Upper lobe of left lung (tissue), 6 donors: ENCODE results near the gene IL33. TPM values are rescaled to one million over a fixed set of nuclear protein-coding genes. Genes with fewer than 3 reads are reported as not detected.

Source experiments
- ATAC-seq, 2 donors: fragments of 200-7000 bp; cut with Tn5 transposase; one replicate each; pipeline ENCODE4 v1.9.1; 2022; ENCODE audit warnings: mild to moderate bottlenecking in 2 of 2, moderate library complexity in 2 of 2; ENCODE audit not compliant: low FRiP score in 2 of 2
- DNase-seq, 2 donors: peaks; one replicate each; pipeline ENCODE4 v3.0.0-alpha.2; 2019 to 2020
- H3K27ac ChIP-seq, 4 donors: fragments of 200-600 bp; sonication (generic); one replicate each; pipeline ENCODE4 v1.5.1; 2016 to 2019
- H3K27me3 ChIP-seq, 4 donors: fragments of 200-600 bp; sonication (generic); one replicate each; pipeline ENCODE4 v1.5.1; 2017 to 2019
- H3K36me3 ChIP-seq, 4 donors: fragments of 200-600 bp; sonication (generic); one replicate each; pipeline ENCODE4 v1.5.1; 2016 to 2019
- H3K4me1 ChIP-seq, 4 donors: fragments of 200-600 bp; sonication (generic); one replicate each; pipeline ENCODE4 v1.5.1; 2018 to 2019
- H3K4me3 ChIP-seq, 4 donors: fragments of 200-600 bp; sonication (generic); one replicate each; pipeline ENCODE4 v1.5.1; 2017 to 2019; ENCODE audit warnings: mild to moderate bottlenecking in 2 of 4, moderate library complexity in 1 of 4
- H3K9me3 ChIP-seq, 4 donors: fragments of 200-600 bp; sonication (generic); one replicate each; pipeline ENCODE4 v1.5.1; 2018 to 2019
- EP300 ChIP-seq, 4 donors: sonication (generic); formaldehyde crosslinking; IDR thresholded peaks; one replicate each; pipeline ENCODE4 v1.5.1; 2017; ENCODE audit warnings: antibody characterized with exemption in 4 of 4, control low read depth in 2 of 4
- POLR2A ChIP-seq, 4 donors: fragments of 450-650 bp; IDR thresholded peaks; one replicate each; pipeline ENCODE4 v1.5.1; 2016 to 2017; ENCODE audit warnings: antibody characterized with exemption in 4 of 4, mild to moderate bottlenecking in 2 of 4
- POLR2AphosphoS5 ChIP-seq, 2 donors: sonication (generic); formaldehyde crosslinking; IDR thresholded peaks; one replicate each; pipeline ENCODE4 v1.5.1; 2017; ENCODE audit warnings: antibody characterized with exemption in 2 of 2
- WGBS, 2 donors: methylation state at CpG; one replicate each; pipeline ENCODE4 v1.1.5; 2017 to 2018; 5-methylcytosine and 5-hydroxymethylcytosine counted together
- total RNA-seq, 6 donors: library from RNA; depleted of rRNA in 4 of 6; stranded (reverse); fragments of >200 nt in 4 of 6; gene quantifications; one replicate each; pipeline versions ENCODE4 v1.1.0 to v1.2.1, GENCODE V29; 2016 to 2021
- TF ChIP-seq, protein P1 (sequence below), 6 experiments: fragments of 450-650 bp in 4 of 6; fragments of 200-600 bp in 2 of 6; sonication (generic) in 2 of 6; IDR thresholded peaks; one replicate each; pipeline ENCODE4 v1.5.1; 2016 to 2019; ENCODE audit warnings: antibody characterized with exemption in 6 of 6
- donor health status: DM: no; HTN: no; CAD: no; lungs with moderate emphysema.
- donor health status: DM: no; HTN: yes; CAD: no; lungs with severe emphysema.

The IL33 gene
- total RNA-seq, 6 donors from 2014 or later, result 4.2 to 60.6 (median 19.3) TPM

DNA sequence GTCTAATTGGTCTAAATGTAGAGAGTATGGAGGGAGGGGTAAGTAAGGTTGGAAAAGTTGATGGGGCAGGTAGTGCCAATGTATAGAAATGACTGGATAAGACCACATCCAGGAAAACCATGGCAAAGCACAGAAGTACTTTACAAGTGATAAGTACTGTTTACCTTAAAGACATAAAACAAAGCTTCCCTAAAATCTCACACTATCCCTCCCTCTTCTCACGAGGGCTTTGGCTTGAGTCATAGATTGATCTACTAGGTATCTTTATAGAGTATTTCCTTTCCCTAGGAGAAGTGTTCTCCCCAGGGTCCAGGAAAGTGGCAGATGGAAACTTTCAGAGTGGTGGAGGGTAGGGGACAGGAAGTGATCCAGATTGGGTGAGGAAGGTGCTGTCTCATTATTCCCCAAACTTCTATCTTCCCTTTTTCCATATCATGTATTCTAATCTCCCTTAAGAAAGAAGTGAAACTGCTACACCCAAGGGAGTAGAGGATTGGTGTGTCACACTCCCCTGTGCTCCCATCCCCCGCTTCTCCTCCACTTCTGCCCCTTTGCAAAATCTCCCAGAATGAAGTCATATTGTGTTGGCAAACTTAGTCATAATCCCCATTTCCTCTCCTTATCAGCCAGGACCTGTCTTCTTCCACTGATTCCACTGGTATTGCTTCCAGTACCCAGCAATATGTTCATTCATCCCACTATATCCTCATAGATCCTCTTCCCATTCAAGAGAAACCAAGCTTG lies 14.6 kb downstream of the IL33 start:
- peak overlapping the region in 1 of 4 donors; percentile 4 for H3K27ac ChIP-seq

GRCh38 chr9:6232336-6232945 lies 16.8 kb downstream of the IL33 start:
- DNase-seq (no peak), ATAC-seq (no peak)

More for the DNA sequence above, 14.6 kb downstream of the IL33 start:
- no peaks in the 10 kb centered on the region for H3K9me3 ChIP-seq
- no peaks in the 10 kb centered on the region for H3K27me3 ChIP-seq
- WGBS, 2 donors, result 57 to 58% methylated on average over 2 of the region's 2 CpGs
- ATAC-seq (peak in 1 of 2 donors; percentile 36), DNase-seq (no peak)
- no peaks in the 10 kb centered on the region for H3K36me3 ChIP-seq
- H3K4me3 ChIP-seq, result no peak overlapping the region
- no peak for TF ChIP-seq POLR2A (IDR thresholded peaks at IDR 0.05)
- TF ChIP-seq POLR2AphosphoS5 (IDR thresholded peaks at IDR 0.05), result no peak
- no peak for TF ChIP-seq EP300 (IDR thresholded peaks at IDR 0.05)
- TF ChIP-seq, protein P1, sequence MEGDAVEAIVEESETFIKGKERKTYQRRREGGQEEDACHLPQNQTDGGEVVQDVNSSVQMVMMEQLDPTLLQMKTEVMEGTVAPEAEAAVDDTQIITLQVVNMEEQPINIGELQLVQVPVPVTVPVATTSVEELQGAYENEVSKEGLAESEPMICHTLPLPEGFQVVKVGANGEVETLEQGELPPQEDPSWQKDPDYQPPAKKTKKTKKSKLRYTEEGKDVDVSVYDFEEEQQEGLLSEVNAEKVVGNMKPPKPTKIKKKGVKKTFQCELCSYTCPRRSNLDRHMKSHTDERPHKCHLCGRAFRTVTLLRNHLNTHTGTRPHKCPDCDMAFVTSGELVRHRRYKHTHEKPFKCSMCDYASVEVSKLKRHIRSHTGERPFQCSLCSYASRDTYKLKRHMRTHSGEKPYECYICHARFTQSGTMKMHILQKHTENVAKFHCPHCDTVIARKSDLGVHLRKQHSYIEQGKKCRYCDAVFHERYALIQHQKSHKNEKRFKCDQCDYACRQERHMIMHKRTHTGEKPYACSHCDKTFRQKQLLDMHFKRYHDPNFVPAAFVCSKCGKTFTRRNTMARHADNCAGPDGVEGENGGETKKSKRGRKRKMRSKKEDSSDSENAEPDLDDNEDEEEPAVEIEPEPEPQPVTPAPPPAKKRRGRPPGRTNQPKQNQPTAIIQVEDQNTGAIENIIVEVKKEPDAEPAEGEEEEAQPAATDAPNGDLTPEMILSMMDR (IDR thresholded peaks at IDR 0.05), result no peak
- H3K4me1 ChIP-seq, result peaks cover 13 to 35% (median 20%) of the 10 kb centered on the region in 4 donors

DNA sequence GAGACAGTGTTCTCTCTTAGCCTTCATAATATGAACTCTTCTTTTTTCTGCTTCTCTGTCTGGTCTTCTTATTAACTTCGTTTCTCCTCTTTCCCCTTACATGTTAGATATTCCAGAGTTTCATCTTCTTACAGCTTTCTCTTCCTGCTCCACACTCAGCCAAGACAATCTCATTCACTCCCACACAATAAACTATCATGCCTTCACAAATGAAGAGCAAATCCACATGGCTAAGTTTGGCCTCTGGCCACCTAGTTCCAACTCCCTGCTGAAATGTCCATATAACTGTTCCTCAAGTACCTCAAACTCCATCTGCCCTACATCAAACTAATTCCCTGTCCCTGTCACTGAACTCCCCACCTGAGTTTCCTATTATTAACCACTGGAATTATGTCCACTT lies 18.4 kb downstream of the IL33 start:
- H3K36me3 ChIP-seq, result no peaks in the 10 kb centered on the region
- no peak overlapping the region for H3K27ac ChIP-seq

More at GRCh38 chr9:6232336-6232945, 16.8 kb downstream of the IL33 start:
- Histone ChIP-seq H3K27me3 (no peaks in the 10 kb centered on the region), H3K27ac (peak overlapping the region in 1 of 4 donors; percentile 5), H3K4me3 (no peak overlapping the region), H3K36me3 (no peaks in the 10 kb centered on the region), H3K9me3 (no peaks in the 10 kb centered on the region), H3K4me1 (peaks cover 11 to 20% (median 14%) of the 10 kb centered on the region in 4 donors)
- TF ChIP-seq POLR2AphosphoS5 (IDR thresholded peaks at IDR 0.05), result no peak
- TF ChIP-seq, protein P1 (IDR thresholded peaks at IDR 0.05), result no peak
- TF ChIP-seq POLR2A (IDR thresholded peaks at IDR 0.05), result no peak
- no peak for TF ChIP-seq EP300 (IDR thresholded peaks at IDR 0.05)

DNA sequence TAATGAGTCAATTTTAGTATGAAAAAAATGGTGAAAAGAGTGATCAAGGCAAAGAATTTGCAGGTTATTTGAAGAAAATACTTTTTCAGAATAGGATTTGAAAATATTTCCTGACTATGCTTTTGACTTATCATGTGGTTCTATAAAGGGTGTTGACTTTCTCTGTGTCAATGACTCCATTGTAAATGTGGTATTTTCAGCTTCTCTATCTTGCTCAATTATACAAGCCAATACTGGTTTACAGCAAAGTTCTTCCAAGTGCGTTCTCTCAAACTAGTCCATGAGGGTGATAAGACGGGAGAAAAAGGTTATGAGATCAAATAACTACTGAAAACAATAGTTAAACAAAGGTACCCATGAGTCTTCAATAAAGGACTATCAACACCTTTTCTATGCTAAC lies 21.7 kb downstream of the IL33 start:
- WGBS, 2 donors, result 88 to 93% methylated on average over 2 of the region's 2 CpGs
- no peak for ATAC-seq
- TF ChIP-seq, protein P1 (IDR thresholded peaks at IDR 0.05), result no peak
- TF ChIP-seq EP300 (IDR thresholded peaks at IDR 0.05), result no peak
- no peak for TF ChIP-seq POLR2AphosphoS5 (IDR thresholded peaks at IDR 0.05)
- no peak for TF ChIP-seq POLR2A (IDR thresholded peaks at IDR 0.05)
- H3K36me3 ChIP-seq, result peaks cover 0 to 4% (median 0%) of the 10 kb centered on the region in 4 donors
- no peaks in the 10 kb centered on the region for H3K27me3 ChIP-seq
- H3K27ac ChIP-seq, result no peak overlapping the region
- no peak overlapping the region for H3K4me3 ChIP-seq
- no peak for DNase-seq
- peaks cover 0 to 5% (median 0%) of the 10 kb centered on the region in 4 donors for H3K4me1 ChIP-seq
- no peaks in the 10 kb centered on the region for H3K9me3 ChIP-seq

More for the DNA sequence above, 18.4 kb downstream of the IL33 start:
- Histone ChIP-seq H3K27me3 (no peaks in the 10 kb centered on the region), H3K4me3 (no peak overlapping the region), H3K9me3 (no peaks in the 10 kb centered on the region), H3K4me1 (peaks cover 10 to 15% (median 10%) of the 10 kb centered on the region in 4 donors)
- WGBS, 2 donors, result 49 to 50% methylated on average over 1 of the region's 1 CpG
- DNase-seq (no peak), ATAC-seq (no peak)
- TF ChIP-seq POLR2AphosphoS5 (IDR thresholded peaks at IDR 0.05), result no peak

GRCh38 chr9:6239048-6239461 lies 23.4 kb downstream of the IL33 start:
- Histone ChIP-seq H3K27ac (no peak overlapping the region), H3K36me3 (peaks cover 0 to 9% (median 2%) of the 10 kb centered on the region in 4 donors), H3K4me3 (no peak overlapping the region), H3K9me3 (no peaks in the 10 kb centered on the region), H3K4me1 (peaks cover 0 to 5% (median 0%) of the 10 kb centered on the region in 4 donors), H3K27me3 (no peaks in the 10 kb centered on the region)
- TF ChIP-seq POLR2AphosphoS5 (IDR thresholded peaks at IDR 0.05) (no peak), EP300 (IDR thresholded peaks at IDR 0.05) (no peak), POLR2A (IDR thresholded peaks at IDR 0.05) (no peak)
- TF ChIP-seq, protein P1 (IDR thresholded peaks at IDR 0.05), result no peak
- 89 to 92% methylated on average over 5 of the region's 5 CpGs for WGBS, 2 donors
- no peak for DNase-seq
- ATAC-seq, result no peak
